ENCODE measurements around the gene FRYL.
"Not testable (repeated sequence)": the region's sequence is repeated elsewhere in the genome, so short reads cannot be mapped to it uniquely, and the experiment has no call there.

Gene FRYL

DNA sequence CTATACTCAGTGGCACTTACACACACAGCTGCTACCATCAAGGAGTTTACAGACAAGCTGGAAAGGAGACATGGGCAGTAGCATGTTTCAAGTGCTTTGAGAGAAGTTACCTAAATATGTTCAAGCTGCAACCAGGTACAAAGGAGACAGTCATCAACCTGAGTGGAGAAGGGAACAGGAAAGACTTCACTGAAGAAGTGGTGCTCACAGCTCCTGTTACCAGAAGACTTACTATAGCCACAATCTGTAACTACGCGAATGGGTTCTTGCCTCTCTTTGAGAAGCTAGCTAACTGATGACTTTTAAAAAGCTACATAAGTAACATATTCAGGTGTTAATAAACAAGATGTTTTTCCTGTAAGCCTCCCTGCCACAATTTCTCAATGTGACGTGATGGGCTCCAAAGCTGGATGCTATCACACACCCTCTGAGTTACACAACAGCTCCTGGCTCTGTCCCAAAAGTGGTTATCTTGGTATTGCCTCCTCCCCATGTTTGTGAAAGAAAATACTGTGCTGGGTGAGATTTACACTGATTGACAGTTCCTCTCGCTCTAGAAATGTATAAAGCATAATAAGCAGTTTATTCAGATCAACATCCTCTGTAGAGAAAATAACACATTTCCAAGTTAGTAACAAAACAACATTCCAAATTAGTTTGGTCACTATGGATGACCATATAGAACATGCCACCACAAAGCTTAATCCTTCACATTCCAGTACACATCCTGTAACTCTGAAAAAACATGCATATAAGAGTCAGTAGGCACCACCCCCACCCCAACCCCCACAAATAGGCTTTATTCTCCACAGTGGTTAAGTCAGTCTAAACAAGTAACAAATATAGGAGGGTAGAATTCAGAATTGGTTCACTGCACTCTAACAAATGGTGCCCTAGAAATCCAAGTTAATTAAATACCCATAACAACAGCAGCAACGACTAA lies 81.8 kb downstream of the FRYL start:
- ATAC-seq (no peak), DNase-seq (no peak)

DNA sequence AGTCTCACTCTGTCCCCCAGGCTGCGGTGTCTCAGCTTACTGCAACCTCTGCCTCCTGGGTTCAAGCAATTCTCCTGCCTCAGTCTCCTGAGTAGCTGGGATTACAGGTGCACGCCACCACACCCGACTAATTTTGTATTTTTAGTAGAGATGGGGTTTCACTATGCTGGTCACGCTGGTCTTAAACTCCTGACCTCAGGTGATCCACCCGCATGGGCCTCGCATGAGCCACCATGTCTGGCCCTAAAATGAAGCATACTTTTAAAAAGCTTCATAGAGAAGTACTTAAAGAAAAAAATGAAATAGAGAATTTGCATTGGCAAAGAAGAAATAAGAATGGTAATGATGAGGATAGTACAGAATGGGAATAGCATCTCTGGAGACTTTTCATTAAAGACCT lies 82.6 kb downstream of the FRYL start:
- not testable (repeated sequence) for DNase-seq, ATAC-seq

DNA sequence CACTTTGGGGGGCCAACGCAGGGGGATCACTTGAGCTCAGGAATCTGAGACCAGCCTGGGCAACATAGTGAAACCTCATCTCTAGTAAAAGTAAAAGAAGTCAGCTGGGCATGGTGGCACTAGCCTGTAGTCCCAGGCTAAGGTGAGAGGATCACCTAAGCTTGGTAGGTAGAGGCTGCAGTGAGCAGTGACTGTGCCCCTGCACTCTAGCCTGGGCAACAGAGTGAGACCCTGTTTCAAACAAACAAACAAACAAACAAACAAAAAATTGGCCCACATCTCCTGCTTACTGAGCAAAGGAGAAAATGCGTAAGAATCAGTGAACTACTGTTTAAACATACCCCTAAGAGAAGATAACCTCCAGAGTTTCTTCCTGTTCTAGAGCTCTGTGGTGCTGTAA lies 85.3 kb downstream of the FRYL start:
- DNase-seq (no peak), ATAC-seq (no peak)

DNA sequence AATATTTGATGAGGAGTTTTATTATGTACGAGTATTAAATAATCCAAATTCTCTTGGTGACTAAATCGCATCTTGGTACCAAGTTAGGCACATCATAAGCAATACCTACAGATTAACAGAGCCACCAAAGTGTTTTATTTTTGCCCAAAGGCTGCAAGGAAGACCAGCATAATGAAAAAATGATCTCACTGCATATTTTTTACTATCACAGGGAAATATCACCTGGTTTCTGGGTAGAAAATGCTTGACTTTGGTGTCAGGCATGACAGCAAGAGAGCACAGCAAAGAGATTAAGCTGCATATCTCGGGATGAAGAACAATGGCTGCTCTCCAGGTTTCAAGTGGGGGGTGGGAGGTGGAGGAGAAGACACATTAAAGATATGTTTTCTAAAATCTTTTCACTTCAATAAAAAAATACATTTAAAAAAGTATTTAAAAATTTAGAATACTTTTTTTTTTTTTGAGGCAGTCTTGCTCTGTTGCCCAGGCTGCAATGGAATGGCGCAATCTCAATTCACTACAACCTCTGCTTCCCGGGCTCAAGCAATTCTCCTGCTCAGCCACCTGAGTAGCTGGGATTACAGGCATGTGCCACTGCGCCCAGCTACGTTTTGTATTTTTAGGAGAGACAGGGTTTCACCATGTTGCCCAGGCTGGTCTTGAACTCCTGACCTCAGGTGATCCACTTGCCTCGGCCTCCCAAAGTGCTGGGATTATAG lies 86.1 kb downstream of the FRYL start:
- DNase-seq: no peak
- no peak for ATAC-seq

DNA sequence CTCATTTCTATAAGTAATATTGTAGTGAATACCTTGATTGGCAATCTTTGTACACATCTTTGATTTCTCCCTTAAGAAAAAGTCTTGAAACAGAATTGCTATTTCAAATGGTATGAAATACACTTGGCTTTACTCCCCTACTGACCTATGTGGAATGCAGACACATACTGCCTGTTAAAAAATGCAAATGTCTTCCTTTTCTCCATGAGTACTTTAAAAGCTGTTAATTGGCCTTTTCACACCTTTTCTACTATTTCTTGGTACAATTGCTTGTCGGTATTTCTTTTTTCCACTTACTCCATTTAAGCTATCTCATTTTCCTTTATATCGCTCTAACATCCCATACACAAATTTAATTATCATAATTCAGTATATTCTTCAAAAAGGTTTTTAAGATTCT lies 87.2 kb downstream of the FRYL start:
- ATAC-seq: no peak
- no peak for DNase-seq

DNA sequence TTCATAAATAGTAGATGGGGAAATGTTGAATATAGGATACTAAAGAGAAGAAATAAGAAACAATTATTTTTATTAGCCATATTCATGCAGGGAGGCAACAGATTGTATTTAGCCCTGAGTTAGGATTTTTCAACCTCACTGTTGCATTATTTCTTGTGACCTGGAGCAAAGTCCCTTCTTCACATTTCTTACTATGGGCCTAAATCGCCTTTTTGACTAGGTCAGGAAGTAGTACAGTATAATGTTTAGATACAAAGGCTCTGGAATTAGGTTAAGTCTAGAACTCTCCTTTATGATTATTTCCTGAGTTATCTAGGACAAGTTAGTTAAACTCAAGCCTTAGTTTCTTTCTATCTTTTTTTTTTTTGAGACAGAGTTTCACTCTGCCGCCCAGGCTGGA lies 88.0 kb downstream of the FRYL start:
- DNase-seq (no peak), ATAC-seq (no peak)

DNA sequence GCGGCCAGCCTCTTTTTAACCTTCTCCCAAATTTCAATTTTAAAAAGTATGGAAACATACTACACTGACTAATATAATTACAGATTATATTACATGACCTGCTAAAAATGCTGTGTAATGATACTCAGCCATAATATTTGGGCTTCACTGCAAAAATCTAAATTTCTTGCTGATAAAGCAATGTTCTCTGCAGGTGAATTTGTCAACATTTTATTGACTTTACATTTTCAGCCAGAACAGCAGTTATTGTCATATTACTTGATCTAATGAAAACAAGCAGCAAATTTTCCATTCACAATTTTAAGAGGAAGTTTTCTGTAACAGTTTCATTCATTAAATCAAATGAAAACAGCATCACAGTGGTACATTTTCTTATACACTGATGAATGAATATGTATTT lies 91.1 kb downstream of the FRYL start:
- DNase-seq (no peak), ATAC-seq (no peak)

DNA sequence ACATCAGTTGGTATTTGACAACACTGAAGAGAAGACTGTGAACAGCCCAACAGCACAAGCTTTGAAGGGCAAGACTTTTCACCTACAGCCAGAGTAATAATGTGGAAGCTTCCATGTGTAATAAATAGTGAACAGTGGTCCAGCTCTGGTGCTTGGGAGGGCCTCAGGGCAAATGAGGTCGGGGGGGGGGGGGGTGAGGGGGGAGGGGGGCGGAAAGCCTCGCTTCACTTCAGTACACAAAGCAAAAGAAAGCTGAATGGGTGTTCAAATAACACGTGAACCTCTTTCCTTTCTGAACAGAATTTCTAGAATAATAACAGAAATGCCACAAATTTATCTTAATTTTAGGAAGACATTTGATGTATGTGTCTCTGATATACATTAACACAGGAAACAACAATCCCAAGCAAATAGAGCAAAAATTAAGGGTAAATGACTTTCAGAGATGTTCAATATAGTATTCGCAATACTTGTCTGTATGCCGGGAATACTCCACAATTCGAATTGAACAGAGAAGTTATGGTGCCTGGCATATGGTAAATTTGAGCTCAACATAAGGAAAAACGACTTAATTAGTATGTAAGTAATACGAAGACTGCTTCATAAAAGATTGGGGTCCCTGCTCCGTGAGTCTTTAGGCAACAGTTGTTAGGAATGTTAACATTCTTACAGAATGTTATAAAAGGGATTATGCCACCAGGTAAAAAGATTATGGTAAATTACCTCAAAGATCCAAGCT lies 92.6 kb downstream of the FRYL start:
- ATAC-seq (no peak), DNase-seq (no peak)

DNA sequence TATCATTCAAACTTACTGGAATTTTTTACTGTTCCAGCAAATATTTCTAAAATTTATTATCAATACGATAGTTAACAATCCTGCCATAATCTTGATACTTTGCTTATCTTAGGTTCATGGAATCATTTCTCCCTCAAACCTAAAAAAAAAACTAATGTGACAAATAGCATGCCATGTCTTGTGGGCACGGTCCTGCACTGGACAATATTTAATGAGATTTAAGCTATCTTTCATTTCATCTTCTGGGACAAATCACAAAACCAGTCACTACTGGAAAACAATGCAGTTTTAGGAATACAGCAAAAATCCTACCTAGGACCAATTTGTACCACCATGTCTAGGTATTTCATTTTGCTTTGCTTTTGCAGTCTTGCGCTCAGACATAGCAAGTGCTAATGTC lies 93.7 kb downstream of the FRYL start:
- no peak for ATAC-seq

DNA sequence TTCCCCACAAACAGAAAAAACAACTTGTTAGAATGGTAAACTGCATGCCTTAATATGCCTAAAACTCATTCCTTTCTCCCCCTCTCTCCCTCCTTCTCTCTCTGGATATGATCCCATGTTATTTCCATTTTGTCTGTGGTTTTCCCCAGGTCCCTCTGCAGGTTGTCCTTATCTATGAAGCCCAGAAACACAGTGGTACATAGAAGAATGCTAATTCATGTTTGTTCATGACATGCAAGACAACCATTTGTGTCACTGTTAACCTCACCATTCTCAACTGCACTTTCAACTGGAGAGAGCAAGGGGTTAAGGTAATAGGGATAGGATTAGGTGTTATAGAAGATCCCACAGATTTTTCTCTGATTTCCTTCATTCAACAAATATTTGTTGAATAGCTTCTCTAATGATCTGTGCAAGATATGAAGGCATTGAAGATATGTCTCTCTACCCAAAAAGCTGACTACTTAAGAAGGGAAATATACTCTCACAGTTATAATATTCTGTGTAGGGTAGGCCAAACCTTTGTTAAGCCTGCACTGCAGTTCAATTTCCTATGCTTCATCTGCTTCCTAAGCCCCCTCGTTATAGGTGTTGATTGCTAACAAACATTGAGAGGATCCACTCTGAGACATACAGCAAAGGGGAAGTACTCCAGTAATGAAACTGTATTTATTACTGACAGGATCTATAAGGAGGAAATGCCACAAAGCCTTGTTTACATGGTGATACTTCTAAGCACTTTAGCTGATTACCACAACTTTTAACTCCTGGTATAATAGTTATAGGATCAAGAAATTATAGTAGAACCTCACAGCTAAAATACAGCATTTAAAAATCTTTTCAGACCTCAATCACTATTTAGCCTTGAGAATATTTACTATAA lies 96.1 kb downstream of the FRYL start:
- DNase-seq: no peak
- ATAC-seq: no peak

More for the DNA sequence above, 93.7 kb downstream of the FRYL start:
- no peak for DNase-seq

DNA sequence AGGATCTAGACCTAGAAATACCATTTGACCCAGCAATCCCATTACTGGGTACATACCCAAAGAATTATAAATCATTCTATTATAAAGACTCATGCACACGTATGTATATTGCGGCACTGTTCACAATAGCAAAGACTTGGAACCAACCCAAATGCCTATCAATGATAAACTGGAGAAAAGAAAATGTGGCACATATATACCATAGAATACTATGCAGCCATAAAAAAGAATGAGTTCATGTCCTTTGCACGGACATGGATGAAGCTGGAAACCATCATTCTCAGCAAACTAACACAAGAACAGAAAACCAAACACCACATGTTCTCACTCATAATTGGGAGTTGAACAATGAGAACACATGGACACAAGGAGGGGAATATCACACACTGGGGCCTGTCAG lies 97.2 kb downstream of the FRYL start:
- not testable (repeated sequence) for DNase-seq, ATAC-seq

DNA sequence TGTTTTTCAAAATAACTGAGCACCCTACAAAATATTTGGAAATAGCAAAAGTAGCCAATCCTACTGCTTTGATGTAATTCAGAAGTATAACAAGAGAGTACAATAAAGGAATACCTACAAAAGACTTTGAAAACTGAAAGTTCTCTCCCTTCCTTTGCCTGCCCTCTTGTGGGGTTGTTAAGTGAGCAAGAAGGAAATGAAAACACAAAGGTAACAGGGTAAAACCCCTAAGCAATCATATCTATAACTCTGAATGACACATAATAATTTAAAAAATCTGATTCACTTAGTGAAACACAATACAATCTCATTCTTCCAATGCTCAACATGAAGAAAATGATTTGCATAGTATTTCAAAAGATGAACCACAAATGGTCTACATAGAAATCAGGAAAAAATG lies 98.2 kb downstream of the FRYL start:
- ATAC-seq: peak; percentile 98
- DNase-seq: no peak

DNA sequence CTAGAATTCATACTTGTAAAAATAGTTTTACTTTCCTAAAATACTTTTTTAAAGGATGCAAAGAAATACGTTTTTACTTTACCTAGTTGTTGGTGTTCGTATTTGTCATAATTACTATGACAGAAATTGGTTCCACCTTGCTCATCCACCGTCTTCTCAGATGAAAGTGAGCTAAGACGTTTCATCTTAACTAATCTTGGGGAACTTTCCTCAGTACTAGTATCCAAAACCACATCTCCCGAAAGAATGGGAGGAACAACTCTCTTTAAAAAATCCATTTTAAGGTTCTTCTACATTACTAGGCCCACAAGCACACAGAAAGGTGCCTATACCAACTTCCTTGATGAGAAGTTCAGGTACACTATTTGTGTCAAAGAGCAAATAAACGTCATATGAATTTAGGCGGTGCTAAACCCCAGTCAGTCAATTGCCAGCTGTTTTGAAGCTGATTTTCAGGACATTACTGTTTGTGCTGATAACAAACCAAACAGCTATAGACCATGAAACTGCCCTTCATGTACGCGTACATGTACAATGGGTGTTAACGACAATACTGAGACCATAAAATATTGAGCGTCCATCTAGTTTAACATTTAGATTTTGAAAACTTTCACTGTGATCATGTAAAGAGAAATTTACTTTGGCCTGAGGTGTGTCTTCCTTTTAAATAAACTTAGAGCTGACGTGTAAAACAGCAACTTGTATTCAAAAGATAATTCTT lies 99.1 kb downstream of the FRYL start:
- ATAC-seq (no peak), DNase-seq (no peak)

DNA sequence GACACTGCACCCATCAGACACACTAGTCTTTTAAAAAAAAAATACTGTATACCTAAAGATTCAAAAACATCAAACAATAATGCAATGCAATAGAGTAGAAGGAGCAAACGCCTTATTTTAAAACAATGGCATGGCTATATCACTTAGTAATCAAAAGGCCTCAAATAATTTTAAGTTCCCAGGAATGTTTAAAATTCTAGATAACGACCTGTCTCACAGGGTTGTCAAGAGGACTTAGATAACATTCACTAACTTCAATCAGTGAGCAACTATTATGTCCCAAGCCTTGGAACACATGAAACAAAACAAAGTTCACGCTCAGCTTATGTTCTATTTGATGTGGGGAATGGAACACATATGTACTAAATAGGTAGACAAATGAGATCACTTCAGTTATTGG lies 106.5 kb downstream of the FRYL start:
- DNase-seq (no peak), ATAC-seq (no peak)

DNA sequence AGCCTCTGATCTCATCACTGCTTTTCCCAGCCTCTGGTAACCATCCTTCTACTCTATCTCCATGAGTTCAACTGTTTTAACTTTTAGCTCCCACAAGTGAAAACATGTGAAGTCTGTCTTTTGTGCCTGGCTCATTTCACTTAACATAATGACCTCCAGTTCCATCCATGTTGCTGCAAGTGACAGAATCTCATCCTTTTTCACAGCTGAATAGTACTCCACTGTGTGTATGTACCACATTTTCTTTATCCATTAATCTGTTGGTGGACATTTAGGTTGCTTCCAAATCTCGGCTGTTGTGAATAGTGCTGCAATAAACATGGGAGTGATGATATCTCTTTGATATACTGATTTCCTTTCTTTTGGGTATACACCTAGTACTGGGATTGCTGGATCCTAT lies 109.5 kb downstream of the FRYL start:
- no peak for ATAC-seq

DNA sequence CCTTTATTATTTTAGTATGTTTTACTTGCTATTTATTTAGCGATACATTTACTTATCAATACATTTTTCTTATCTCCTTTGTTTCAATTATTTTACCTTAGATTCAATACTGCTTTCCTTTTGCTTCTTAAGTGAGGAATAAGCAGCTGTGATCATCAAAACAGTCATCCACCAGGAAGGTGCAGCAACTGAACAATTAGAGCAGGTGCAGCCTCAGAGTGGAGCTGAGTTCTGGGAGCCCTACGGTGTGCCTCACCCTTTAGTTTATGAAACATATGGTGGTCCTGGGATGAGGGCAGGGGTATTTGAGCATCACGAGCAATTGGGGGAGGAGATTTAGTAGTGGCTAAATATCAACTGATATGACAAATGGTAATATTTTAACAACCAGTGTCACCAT lies 111.0 kb downstream of the FRYL start:
- DNase-seq (no peak), ATAC-seq (no peak)

More for the DNA sequence above, 109.5 kb downstream of the FRYL start:
- no peak for DNase-seq

DNA sequence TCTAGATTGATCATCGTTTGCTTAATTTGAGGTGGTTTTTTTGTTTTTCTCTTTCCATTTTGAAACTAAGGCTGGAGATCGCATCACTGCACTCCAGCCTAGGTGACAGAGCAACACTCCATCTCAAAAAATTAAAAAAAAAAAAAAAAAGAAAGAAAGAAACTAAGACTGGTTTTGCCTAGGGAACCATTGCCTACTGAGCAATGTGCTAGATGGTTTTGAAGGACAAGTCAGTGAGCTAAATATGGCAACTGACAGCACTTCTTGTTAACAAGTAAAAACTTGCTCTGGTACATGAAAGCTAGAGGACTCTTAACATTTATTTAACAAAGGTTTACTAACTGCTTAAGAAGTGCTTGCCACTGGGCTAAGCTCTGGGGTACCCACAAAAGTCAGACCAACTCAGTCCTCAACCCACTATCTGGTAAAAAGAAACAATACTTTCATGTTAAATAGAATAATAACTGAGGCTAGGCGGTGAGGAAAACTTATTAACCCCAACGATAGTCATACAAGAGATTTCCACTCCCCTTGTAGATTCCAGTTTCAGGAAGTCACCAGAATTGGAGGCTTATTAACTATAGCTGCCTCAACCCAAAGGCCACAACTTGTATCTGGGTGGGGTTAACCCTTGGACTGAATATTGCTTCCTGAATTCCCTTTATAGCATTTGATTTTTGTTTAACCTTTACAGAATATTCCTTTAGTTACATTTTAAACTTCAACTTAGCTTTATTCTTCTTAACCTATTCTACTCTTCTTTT lies 111.6 kb downstream of the FRYL start:
- ATAC-seq: no peak
- DNase-seq: no peak

DNA sequence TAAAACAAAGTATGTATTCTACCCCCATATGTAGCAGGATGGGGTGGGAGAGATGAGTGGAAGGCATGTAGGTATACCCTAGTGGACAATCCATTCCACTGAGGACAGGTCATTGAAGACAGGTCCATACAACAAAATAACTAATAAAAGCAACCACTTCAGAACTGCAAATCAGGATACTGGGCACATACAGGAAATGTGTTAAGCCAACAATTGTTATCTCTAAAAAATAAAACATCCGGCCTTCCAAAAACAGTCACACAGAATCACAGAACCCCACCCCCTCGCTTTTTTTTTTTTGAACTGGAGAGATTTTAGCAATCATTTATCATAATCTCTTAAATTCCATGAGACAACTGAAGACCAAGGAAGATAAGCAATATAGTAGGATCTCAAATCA lies 112.9 kb downstream of the FRYL start:
- ATAC-seq: no peak
- DNase-seq: no peak

DNA sequence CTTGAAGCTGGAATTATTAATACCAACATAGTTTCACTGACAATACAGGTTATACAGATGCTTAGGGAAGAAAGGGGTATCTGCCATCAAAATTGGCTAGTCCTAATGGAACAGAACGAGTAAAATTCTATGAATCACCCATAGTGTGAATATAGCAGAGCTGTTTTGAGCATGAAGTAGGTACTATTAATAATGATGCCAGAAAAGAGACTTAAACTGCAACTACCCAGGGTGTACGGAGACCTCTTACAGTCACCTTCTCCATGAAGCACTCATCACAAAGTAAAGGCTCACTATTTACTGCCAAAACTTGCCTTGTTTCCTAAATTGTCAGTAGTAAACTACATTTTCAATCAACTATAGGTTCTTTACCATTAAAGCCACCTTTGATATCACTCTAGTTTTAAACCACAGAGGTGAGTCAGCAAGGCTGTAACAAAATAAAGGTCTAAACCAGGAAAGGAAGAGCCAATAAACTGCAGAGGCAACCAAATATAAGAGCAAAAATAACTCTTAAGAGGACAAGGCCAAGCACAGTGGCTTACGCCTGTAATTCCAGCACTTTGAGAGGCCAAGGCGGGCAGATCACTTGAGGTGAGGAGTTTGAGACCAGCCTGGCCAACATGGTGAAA lies 114.4 kb downstream of the FRYL start:
- DNase-seq: no peak
- peak; percentile 77 for ATAC-seq

DNA sequence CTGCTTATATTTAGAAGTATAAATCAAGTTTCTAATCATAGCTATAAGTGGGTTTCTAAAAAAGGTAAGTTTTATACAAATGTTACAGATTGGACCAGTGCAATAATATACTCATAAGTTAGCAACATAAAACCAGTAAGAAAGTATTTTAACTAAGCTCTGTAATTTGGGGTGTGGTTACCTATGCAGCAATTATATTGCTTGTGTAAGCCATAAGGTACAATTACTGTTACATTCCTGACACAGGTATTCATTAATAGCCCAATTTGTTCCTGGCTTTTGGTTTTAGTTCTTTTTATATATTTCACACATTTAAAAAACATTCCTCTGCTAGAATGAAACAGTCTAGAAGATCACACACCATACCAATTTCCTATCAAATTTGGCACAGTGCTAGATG lies 115.1 kb downstream of the FRYL start:
- no peak for DNase-seq

More for the DNA sequence above, 115.1 kb downstream of the FRYL start:
- no peak for ATAC-seq
